GM12874 (cell line): ENCODE data around the gene GRIK4.

Source experiments
- TF ChIP-seq, protein P1 (sequence below): IDR thresholded peaks from 2 replicates; pipeline ENCODE4 v1.5.1; 2011; ENCODE audit warnings: low read depth, mild to moderate bottlenecking, control low read depth, low read length, moderate library complexity; ENCODE audit not compliant: insufficient read depth

GRIK4 gene

DNA sequence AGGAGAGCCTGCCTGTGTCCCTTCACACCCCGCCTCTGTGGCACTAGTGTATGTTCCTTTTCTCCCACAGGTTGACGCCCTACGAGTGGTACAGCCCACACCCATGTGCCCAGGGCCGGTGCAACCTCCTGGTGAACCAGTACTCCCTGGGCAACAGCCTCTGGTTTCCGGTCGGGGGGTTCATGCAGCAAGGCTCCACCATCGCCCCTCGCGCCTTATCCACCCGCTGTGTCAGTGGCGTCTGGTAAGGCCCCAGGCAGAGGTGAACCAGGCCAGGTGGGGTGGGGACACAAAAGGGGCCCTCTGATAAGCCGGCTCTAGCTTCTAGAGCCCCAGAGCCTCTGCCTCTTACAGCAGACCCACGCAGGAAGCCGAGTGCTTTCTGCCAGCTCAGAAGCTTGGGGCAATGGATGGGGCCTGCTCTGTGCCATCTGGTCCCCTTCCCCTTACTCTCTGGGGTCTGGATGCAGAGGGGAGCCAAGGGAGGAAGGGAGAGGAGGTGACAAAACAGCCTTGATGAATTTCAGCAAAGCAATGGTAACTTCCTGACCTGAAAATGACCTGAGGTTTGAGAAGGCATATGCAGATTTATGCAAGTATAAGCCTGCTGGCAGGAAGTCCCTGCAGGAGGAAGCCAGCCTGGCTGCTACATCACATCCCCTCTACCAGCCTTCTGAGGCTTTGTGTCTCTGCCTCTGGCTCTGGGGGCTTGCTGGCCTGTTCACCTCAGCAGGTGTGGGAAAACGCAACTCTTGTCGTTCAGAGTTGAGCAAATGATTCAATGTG is 445.4 kb downstream of the GRIK4 start:
- TF ChIP-seq, protein P1, sequence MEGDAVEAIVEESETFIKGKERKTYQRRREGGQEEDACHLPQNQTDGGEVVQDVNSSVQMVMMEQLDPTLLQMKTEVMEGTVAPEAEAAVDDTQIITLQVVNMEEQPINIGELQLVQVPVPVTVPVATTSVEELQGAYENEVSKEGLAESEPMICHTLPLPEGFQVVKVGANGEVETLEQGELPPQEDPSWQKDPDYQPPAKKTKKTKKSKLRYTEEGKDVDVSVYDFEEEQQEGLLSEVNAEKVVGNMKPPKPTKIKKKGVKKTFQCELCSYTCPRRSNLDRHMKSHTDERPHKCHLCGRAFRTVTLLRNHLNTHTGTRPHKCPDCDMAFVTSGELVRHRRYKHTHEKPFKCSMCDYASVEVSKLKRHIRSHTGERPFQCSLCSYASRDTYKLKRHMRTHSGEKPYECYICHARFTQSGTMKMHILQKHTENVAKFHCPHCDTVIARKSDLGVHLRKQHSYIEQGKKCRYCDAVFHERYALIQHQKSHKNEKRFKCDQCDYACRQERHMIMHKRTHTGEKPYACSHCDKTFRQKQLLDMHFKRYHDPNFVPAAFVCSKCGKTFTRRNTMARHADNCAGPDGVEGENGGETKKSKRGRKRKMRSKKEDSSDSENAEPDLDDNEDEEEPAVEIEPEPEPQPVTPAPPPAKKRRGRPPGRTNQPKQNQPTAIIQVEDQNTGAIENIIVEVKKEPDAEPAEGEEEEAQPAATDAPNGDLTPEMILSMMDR: no peak

DNA sequence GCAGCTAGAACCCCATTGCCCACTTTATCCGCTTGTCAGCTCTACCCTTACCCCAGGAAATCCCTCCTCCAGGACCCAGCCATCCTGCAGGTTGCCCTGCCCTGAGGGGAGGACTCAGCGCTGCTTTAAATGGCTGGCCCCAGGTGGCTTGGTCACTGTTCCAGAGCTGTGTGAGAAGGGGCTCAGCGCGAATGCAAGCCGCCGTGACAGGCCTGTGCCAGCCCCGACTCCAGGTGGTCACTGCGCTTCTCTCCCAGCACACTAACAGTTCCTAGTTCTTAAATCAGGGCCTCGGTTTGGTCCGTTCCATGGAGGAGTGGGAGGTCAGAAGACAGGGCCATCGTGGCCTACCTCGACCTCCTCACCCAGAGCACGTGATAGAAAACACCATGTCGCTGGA is 446.6 kb downstream of the GRIK4 start:
- TF ChIP-seq, protein P1: no peak

DNA sequence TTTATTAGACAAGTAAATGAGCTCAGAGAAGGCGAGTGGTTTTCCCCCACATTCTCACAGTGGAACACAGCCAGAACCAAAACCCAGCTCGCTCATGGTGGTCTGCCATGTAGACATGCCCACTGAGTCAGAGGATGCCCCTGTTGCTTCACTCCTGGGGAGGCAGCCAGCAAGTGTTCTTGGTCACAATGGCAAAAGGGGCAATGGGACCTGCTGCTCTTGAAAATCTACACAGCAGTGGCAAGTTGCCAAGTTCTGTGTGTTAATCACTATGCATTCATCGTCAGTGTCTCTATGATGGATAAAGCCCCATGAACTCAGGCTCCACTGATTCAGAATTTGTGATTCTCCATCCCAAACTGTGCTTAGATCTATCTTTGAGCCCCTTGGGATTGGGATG is 447.6 kb downstream of the GRIK4 start:
- TF ChIP-seq, protein P1: no peak

DNA sequence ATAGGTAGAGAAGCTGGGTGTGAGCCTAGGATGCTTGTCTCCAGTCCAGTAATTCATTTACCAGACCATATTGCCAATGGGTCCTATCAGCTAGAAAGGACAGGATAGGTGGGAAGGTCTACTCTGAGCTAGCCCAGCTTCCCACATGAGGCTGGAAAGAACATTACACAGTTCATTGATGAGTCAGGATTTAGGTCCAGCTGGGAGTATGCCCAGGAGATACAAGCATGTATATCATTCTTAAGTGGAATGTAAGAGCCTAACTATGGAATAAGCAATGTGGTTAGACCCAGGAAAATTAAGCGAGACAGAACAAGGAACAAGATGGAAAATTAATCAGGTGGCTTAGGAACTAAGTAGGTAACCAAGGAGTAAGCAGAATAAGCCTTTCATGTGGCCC is 453.3 kb downstream of the GRIK4 start:
- TF ChIP-seq, protein P1: no peak

DNA sequence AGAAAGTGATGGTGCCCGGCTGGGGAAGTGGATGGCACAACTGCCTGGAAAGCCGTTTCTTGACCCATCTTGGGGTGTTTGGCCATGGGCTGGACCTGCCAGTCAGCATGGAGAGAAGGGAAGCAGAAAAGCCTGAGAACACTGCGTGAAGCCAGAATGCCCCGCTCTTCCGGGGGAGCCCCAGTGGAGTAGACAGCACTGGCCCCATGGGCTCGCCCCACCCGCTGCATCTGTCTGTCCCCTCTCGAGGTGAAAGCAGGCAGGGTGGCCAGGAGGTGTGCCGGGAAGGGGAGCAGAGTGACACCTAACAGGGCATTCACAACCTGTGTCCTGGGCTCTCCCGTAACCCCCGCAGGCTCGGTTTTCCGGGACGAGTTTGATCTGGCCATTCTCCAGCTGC is 455.3 kb downstream of the GRIK4 start:
- TF ChIP-seq, protein P1: no peak

DNA sequence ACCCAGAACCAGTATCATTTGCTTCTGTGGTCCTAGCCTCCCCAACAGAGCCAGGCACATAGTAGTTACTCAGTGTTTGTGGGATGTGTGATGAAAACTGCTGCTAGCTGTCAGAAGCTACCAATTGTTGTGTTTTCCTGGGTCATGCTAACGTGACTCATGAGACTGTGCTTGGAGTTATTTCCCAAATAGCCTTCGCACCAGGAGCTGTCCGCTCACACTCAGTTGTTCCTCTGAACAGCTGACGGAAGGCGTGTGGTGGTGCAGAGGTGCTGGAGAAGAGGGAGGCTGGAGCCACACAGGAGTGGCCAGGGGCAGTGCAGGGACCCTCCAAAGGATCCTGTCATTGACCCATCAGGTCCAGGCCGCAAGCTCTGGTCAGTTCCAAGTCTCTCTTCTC is 458.4 kb downstream of the GRIK4 start:
- TF ChIP-seq, protein P1: no peak

DNA sequence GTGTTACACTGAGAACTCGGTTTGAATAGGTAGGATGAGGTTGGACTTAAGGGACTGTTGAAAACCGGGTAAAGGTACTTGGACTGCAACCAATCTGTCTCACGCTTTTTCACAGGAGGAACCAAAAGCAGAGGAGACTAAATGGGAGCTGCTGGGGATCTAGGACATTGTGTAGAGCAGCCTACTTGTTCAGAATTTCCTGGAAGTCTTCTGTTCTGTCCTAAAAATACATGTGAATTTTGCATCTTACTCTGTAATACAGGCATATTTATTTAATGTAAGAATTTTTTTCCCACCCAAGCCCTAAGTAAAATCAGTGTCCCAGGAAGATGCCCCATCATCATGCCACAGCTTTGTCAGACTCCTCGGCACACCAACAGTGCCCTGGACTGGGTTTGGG is 460.3 kb downstream of the GRIK4 start:
- TF ChIP-seq, protein P1: no peak
